GM12891 (cell line): Measurements from ENCODE around the gene TEAD3.

Source experiments
- PAX5 ChIP-seq: IDR thresholded peaks from 2 replicates; pipeline ENCODE4 v1.6.1; 2011; ENCODE audit warnings: low read length, moderate library complexity, mild to moderate bottlenecking; ENCODE audit not compliant: insufficient read depth, severe bottlenecking
- POLR2A ChIP-seq: IDR thresholded peaks from 2 replicates; pipeline ENCODE4 v1.6.1; 2011; ENCODE audit warnings: low read depth, low read length, control low read depth
- POLR2AphosphoS5 ChIP-seq: IDR thresholded peaks from 2 replicates; pipeline ENCODE4 v1.6.1; 2011; ENCODE audit warnings: low read depth, low read length, control low read depth
- POU2F2 ChIP-seq: IDR thresholded peaks from 2 replicates; pipeline ENCODE4 v1.6.1; 2011; ENCODE audit warnings: low read depth, mild to moderate bottlenecking, control low read depth, low read length, moderate library complexity
- TAF1 ChIP-seq: IDR thresholded peaks from 2 replicates; pipeline ENCODE4 v1.6.1; 2011; ENCODE audit warnings: low read depth, low read length, control low read depth

- TF ChIP-seq POLR2A (no peak; the same call in 1 of the 2 replicates), POLR2AphosphoS5 (no peak), TAF1 (no peak), PAX5 (no peak), POU2F2 (no peak)
Measured at GRCh38 chr6:35474942-35475570, 21.8 kb downstream of the TEAD3 start.
